Measurements from ENCODE around the gene SAMD10. TPM values are rescaled to one million over a fixed set of nuclear protein-coding genes. Genes with fewer than 3 reads are reported as not detected.
"Not testable (repeated sequence)": the region's sequence is repeated elsewhere in the genome, so short reads cannot be mapped to it uniquely, and the experiment has no call there.

SAMD10 gene
- total RNA-seq, 1 experiment from 2014 or later, result not detected

DNA sequence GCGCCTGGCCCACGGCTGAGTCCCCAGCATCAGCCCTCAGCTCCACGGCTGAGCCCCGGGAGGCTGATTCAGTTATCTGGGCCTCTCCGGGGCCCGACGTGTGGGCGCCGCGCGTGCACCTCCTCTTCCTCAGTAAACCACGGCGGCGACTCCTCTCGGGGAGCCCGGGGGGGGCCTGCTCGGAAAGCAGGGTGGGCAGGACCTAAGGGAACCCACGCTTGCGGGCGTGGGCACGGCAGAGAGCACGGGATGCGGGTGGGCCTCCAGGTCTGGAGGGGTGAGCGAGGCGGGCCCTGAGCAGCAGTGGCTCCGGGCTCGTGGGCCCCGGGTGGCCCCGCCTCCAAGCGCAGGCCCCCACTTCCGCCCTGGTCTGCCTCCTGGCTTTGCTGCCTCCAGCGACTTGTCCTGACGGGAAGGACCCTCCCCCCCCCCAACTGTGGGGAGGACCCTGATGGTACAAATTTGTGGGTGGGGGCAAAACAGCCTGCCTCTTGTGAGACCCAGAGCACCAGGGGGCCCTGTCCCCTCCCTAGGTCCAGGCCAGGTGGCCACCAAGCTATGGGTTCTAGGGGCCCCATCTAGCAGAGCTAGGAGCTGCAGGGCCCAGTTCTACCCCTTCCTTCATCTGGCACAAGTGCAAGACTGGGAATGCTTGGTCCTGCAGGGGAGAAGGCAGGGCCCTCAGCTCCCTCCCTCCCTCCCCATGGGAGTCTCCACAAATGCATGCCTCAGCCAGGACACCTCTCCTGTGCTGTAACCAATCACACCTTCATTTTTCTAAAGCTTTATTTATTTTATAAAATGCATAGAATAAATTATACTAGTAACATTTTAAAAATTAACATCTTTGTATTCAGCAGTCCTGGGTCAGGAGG, 40.1 kb downstream of the SAMD10 start:
- H3K27me3 ChIP-seq, result no peaks in the 10 kb centered on the region
- peaks cover 84% of the 10 kb centered on the region for H3K36me3 ChIP-seq
- H3K27ac ChIP-seq, result no peak overlapping the region
- H3K4me3 ChIP-seq, result no peak overlapping the region
- no peak for DNase-seq
- peaks cover 4% of the 10 kb centered on the region for H3K9me3 ChIP-seq (replicated peaks)
- H3K4me1 ChIP-seq, result no peaks in the 10 kb centered on the region

DNA sequence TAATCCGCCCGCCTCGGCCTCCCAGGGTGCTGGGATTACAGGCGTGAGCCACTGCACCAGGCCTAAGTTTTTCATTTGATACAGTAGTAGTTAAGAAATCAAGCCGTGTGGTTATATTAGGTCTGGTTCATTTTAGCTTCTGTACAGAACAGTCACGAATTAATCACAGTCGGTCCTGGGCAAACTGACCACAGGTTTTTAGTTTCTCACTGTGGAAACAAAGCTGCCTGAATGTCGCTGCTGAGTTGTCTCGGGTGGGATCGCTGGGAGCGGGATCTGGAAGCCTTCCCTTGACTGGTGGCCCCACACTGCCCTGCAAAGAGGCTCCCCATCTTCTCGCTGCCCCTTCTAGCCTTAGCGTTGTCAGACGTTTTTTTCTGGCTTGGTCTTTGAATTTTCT, 41.8 kb downstream of the SAMD10 start:
- H3K4me1 ChIP-seq, result no peaks in the 10 kb centered on the region
- peaks cover 82% of the 10 kb centered on the region for H3K36me3 ChIP-seq
- H3K4me3 ChIP-seq, result no peak overlapping the region
- no peaks in the 10 kb centered on the region for H3K27me3 ChIP-seq
- no peak for DNase-seq
- H3K9me3 ChIP-seq (replicated peaks), result peaks cover 4% of the 10 kb centered on the region
- no peak overlapping the region for H3K27ac ChIP-seq

DNA sequence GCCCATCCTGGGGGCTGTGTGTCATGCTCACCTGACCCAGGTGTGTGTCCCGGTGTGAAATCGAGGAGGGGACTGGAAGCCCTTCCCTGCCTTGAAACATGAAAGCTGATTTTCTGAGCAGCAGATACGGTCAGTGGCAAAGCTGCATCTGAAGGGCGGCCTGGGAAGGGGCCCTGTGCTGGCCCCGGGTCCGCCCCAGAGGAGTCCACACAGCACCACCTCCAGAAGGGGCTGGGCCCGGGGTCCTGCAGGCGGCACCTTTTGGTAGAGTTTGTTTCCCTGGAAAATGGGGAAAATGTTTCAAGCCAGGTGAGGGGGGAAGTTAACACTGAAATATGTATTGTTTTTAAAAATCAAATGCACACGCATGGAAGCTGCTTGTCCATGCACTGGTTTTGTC, 44.0 kb downstream of the SAMD10 start:
- H3K4me1 ChIP-seq, result no peaks in the 10 kb centered on the region
- no peak overlapping the region for H3K4me3 ChIP-seq
- H3K27me3 ChIP-seq, result no peaks in the 10 kb centered on the region
- peaks cover 87% of the 10 kb centered on the region for H3K36me3 ChIP-seq
- H3K27ac ChIP-seq, result no peak overlapping the region
- DNase-seq, result no peak
- H3K9me3 ChIP-seq (replicated peaks), result peaks cover 4% of the 10 kb centered on the region

DNA sequence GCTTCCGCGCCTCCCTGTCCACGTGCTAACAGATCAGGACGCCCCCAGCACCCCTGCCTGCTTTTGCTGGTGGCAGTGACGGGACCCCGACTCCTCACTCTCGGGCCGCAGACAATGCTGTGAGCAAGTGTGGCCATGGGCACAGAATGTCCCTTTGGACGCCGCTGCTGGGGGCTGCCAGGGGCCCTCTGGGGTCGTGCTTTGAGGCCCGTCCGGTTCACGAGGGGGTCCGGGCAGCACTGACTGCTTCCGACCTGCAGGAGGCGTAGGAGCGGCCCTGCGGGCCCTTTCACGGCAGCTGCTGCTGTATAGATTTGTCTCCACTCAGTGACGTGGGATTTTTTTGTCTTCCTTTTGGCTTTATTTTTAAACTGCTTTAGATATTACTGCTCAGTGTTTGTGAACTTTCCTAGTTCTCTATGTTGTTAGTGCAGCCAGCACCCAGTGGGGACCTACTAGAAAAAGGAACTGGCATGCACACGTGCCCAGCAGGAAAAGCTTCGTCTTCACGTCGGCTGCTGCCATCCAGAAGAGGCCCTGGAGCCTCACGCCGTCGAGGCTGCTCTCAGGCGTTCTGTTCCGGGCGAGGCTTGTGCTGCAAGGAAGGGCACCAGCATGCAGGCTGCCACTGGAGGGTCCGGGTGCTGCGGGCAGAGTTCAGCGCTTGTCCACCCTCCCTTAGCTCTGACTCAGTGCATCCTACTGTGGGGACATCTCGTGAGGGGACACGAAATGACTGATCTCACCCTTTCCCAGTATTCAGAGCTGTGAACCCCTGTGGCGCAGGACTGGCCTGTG, 45.0 kb downstream of the SAMD10 start:
- no peak for DNase-seq
- Histone ChIP-seq H3K27me3 (no peaks in the 10 kb centered on the region), H3K4me1 (no peaks in the 10 kb centered on the region), H3K36me3 (peaks cover 84% of the 10 kb centered on the region), H3K4me3 (no peak overlapping the region), H3K27ac (no peak overlapping the region), H3K9me3 (replicated peaks) (peaks cover 4% of the 10 kb centered on the region; the same call in 1 of the 2 replicates)

DNA sequence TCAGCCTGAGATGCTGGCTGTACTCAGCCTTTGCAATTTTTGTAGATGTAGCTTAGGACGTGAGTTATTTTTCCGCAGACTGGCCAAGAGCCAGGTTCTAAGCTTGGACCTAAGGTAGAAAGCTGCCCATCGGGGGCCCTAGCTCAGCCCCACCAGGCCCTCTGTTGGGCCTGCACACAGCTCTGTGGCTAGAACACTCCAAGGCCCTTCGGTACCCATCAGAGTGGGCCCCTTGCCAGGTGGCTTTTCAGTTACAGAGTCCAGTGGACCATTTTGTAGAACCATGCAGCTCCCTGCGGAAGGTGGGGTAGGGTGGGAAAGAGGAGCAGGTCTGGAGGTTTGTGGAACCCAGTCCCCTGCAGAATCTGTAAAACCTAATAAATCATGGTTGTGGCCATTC, 45.8 kb downstream of the SAMD10 start:
- H3K9me3 ChIP-seq (replicated peaks), result no peaks in the 10 kb centered on the region; the same call in 1 of the 2 replicates
- H3K27ac ChIP-seq, result no peak overlapping the region
- no peaks in the 10 kb centered on the region for H3K4me1 ChIP-seq
- no peak for DNase-seq
- no peak overlapping the region for H3K4me3 ChIP-seq
- peaks cover 82% of the 10 kb centered on the region for H3K36me3 ChIP-seq
- H3K27me3 ChIP-seq, result no peaks in the 10 kb centered on the region

DNA sequence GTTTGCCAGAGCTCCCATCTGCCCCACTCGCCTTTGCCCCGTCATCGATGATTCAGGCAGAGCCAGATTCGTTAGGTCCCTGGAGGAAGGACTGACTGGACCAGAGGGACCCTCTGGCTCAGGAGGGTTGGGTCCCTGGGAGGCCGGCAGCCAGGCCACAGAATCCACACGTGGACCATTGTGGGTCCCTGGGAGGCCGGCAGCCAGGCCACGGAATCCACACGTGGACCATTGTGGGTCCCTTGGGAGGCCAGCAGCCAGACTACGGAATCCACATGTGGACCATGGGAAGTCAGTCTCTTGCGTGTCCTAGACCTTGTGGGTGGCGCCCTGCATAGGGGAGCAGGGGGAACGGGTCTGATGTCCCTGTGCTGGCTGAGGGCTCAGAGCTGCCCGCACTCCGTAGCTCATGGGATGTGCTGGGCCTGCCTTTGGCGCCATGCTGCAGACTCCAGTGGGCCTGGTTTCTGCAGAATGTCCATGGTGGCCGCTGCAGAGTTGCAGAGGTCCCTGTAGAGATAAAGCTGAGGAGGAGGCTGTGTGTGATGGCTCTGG, 46.8 kb downstream of the SAMD10 start:
- DNase-seq, result no peak
- Histone ChIP-seq H3K27ac (no peak overlapping the region), H3K4me3 (no peak overlapping the region), H3K9me3 (replicated peaks) (no peaks in the 10 kb centered on the region), H3K4me1 (no peaks in the 10 kb centered on the region), H3K36me3 (peaks cover 84% of the 10 kb centered on the region), H3K27me3 (no peaks in the 10 kb centered on the region)

DNA sequence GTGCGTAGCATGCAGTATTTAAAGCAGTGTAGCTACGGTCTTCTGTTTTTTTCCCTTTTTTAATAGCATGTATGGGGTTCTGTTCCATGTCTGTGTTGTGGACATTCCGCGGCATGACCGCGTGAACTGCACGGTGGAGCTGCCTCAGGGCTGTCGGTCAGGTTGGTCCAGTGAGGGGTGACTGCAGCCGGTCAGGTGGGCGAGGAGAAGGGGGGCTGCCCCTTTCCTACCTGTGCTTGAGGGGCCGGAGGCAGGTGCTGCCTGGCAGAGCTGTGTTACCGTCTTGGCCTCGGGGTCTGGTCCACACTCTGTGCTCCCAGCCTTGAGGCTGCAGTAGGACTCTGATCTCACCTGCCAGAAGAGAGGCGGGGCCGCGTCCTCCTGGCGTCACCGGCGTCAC, 47.7 kb downstream of the SAMD10 start:
- Histone ChIP-seq H3K36me3 (peaks cover 82% of the 10 kb centered on the region), H3K9me3 (replicated peaks) (no peaks in the 10 kb centered on the region), H3K4me1 (no peaks in the 10 kb centered on the region), H3K27ac (no peak overlapping the region), H3K4me3 (no peak overlapping the region), H3K27me3 (no peaks in the 10 kb centered on the region)
- no peak for DNase-seq

DNA sequence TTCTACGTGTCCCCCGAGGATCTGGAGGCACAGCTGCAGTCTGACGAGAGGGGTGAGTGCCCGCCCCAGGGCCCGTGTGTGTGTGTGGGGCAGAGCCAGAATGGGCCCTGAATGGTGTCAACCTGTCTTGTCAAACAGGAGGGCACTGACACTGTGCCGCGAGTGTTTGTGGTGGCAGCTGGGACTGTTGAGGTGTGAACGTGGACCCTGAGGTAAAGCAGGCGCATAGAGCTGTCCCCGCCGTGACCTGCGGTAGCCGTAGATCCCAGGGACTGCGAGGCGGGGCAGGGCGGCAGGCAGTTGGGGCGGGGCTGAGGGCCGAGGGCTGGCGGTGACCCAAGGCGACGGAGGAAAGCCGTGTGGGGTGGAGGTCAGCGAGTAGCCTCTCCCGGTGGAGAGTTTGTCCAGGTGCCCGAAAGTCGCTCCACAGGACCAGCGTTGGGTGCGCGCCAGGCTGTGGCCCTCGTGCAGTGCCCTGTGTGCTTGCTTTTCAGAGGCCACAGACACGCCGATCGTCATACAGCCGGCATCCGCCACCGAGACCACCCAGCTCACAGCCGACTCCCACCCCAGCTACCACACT, 48.4 kb downstream of the SAMD10 start:
- H3K36me3 ChIP-seq, result peaks cover 83% of the 10 kb centered on the region
- H3K4me3 ChIP-seq, result no peak overlapping the region
- H3K27me3 ChIP-seq, result no peaks in the 10 kb centered on the region
- H3K9me3 ChIP-seq (replicated peaks), result no peaks in the 10 kb centered on the region
- H3K4me1 ChIP-seq, result no peaks in the 10 kb centered on the region
- no peak for DNase-seq
- H3K27ac ChIP-seq, result no peak overlapping the region

DNA sequence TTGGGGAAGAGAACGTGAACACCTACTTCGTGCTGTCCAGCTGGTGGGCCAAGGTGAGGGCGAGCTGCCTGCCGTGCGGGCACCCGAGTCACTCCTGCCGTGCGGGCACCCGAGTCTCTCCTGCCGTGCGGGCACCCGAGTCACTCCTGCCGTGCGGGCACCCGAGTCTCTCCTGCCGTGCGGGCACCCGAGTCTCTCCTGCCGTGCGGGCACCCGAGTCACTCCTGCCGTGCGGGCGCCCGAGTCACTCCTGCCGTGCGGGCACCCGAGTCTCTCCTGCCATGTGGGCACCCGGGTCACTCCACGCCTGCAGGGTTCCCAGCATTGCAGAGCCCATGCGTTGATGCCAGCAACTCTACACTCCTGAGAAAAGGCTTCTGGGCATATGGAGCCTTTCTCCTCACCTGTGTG, 50.0 kb downstream of the SAMD10 start:
- H3K9me3 ChIP-seq (replicated peaks); H3K4me3 ChIP-seq; H3K27ac ChIP-seq; H3K4me1 ChIP-seq; DNase-seq; H3K27me3 ChIP-seq: not testable (repeated sequence)
- peaks cover 69% of the 10 kb centered on the region for H3K36me3 ChIP-seq

DNA sequence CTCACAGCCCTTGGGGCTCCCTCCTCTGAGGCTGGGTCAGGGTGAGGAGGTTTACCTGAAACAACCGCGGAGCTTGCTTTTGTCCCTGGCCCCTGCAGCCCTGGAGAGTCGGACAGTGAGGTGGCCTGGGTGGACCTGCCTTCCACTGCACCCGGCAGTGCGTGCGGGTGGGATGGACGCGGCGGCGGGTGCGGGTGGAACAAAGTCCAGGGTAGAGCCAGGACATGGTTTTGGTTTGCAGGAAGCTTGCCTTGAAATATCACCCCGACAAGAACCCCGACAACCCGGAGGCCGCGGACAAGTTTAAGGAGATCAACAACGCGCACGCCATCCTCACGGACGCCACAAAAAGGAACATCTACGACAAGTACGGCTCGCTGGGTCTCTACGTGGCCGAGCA, 50.4 kb downstream of the SAMD10 start:
- Histone ChIP-seq H3K4me3 (no peak overlapping the region), H3K36me3 (peaks cover 65% of the 10 kb centered on the region), H3K9me3 (replicated peaks) (no peaks in the 10 kb centered on the region), H3K27ac (no peak overlapping the region), H3K27me3 (no peaks in the 10 kb centered on the region), H3K4me1 (no peaks in the 10 kb centered on the region)
- no peak for DNase-seq

DNA sequence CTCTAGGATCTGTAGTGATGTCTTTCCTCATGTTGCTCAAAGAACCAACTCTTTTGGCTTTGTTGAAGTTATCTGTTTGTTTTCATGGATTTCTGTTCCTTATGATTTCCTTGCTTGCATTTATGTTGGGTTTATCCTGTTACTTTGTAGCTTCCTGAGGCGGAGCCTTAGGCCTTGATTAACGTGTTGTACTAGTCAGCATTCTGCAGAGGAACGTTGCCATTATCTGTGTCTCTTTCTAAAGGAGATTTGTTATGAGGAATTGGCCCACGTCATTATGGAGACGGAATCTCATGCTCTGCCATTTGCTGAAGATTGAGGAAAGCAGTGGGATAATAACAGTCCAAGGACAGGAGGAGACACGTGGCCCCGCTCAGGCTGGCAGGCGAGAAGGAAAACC, 53.1 kb downstream of the SAMD10 start:
- peaks cover 51% of the 10 kb centered on the region for H3K36me3 ChIP-seq
- H3K27ac ChIP-seq, result no peak overlapping the region
- 0 out of 2 replicates have a peak, but pooled peaks cover 3% of the 10 kb centered on the region for H3K4me1 ChIP-seq

DNA sequence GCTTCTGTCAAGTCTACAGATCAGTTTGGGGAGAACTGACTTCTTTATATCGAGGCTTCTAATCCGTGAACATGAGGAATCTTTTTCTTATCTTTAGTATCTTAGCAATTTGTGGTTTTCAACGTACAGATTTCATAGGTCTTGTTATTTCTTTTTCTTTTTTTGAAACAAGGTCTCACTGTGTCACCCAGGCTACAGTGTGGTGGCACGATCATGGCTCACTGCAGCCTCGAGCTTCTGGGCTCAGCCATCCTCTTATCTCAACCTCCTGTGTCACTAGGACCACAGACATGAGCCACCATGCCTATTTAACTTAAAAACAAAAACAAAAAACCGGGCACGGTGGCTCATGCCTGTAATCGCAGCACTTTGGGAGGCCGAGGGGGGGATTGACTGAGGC, 55.2 kb downstream of the SAMD10 start:
- Histone ChIP-seq H3K27ac (no peak overlapping the region), H3K36me3 (peaks cover 44% of the 10 kb centered on the region), H3K4me3 (no peak overlapping the region), H3K27me3 (no peaks in the 10 kb centered on the region), H3K4me1 (0 out of 2 replicates have a peak, but pooled peaks cover 3% of the 10 kb centered on the region), H3K9me3 (replicated peaks) (no peaks in the 10 kb centered on the region)
- DNase-seq, result no peak

More for the DNA sequence above, 53.1 kb downstream of the SAMD10 start:
- DNase-seq, result no peak
- H3K9me3 ChIP-seq (replicated peaks), result no peaks in the 10 kb centered on the region
- H3K4me3 ChIP-seq, result no peak overlapping the region
- H3K27me3 ChIP-seq, result no peaks in the 10 kb centered on the region
